Measurements from ENCODE around the gene ZDHHC11.

GRCh38 chr5:776862-777711, 73.7 kb downstream of the ZDHHC11 start:
- TF ChIP-seq CTCF (IDR thresholded peaks at IDR 0.05) (no peak), POLR2A (IDR thresholded peaks at IDR 0.05) (no peak)
